Astrocyte (in vitro differentiated cells and primary cell): ENCODE data around the gene RITA1. TPM values are rescaled to one million over a fixed set of nuclear protein-coding genes. Genes with fewer than 3 reads are reported as not detected.

ENCODE experiments used
- DNase-seq: peaks from one replicate; pipeline ENCODE4 v3.0.0-alpha.2; 2010; ENCODE audit warnings: low read depth
- FAIRE-seq: peaks from 2 replicates; lab custom pipeline; 2011; peaks lifted over from hg19 to GRCh38; lab: Jason Lieb, UNC
- H2AFZ ChIP-seq: 2 replicates; pipeline ENCODE4 v1.6.0; 2012; ENCODE audit warnings: low read depth, low read length, inconsistent platforms
- H3K27ac ChIP-seq: 2 replicates; pipeline ENCODE4 v1.5.1; 2011; ENCODE audit warnings: low read depth, low read length, inconsistent platforms
- H3K27me3 ChIP-seq: 2 replicates; pipeline ENCODE4 v1.6.0; 2011; ENCODE audit warnings: low read length, inconsistent platforms; ENCODE audit not compliant: insufficient read depth
- H3K36me3 ChIP-seq: 2 replicates; pipeline ENCODE4 v1.5.1; 2011; ENCODE audit warnings: low read length, inconsistent platforms; ENCODE audit not compliant: insufficient read depth
- H3K4me1 ChIP-seq: 2 replicates; pipeline ENCODE4 v1.5.1; 2011; ENCODE audit warnings: low read length, inconsistent platforms; ENCODE audit not compliant: insufficient read depth
- H3K4me2 ChIP-seq: 2 replicates; pipeline ENCODE4 v1.6.0; 2012; ENCODE audit warnings: low read length, inconsistent platforms
- H3K4me3 ChIP-seq: 2 replicates; pipeline ENCODE4 v1.5.1; 2011; ENCODE audit warnings: low read depth, mild to moderate bottlenecking, low read length, inconsistent platforms; ENCODE audit not compliant: insufficient read depth
- H3K79me2 ChIP-seq: 2 replicates; pipeline ENCODE4 v1.6.0; 2012; ENCODE audit warnings: mild to moderate bottlenecking, low read length, inconsistent platforms; ENCODE audit not compliant: insufficient read depth
- H3K9ac ChIP-seq: 2 replicates; pipeline ENCODE4 v1.6.0; 2012; ENCODE audit warnings: mild to moderate bottlenecking, low read length, inconsistent platforms
- H3K9me3 ChIP-seq: 2 replicates; pipeline ENCODE4 v1.5.1; 2012; ENCODE audit warnings: low read depth, mild to moderate bottlenecking, low read length, inconsistent platforms; ENCODE audit not compliant: insufficient read depth
- H4K20me1 ChIP-seq: 2 replicates; pipeline ENCODE4 v1.6.0; 2012; ENCODE audit warnings: low read length, inconsistent platforms; ENCODE audit not compliant: insufficient read depth
- H3K27ac Mint-ChIP-seq: one replicate; pipeline ENCODE4 v1.8.0; 2021; ENCODE audit warnings: mild to moderate bottlenecking, mixed read lengths; ENCODE audit not compliant: unreplicated experiment
- H3K27me3 Mint-ChIP-seq: one replicate; pipeline ENCODE4 v1.8.0; 2021; ENCODE audit warnings: low read depth, mixed read lengths; ENCODE audit not compliant: unreplicated experiment
- H3K36me3 Mint-ChIP-seq: one replicate; pipeline ENCODE4 v1.8.0; 2021; ENCODE audit warnings: low read depth, mixed read lengths; ENCODE audit not compliant: unreplicated experiment
- H3K4me1 Mint-ChIP-seq: one replicate; pipeline ENCODE4 v1.8.0; 2021; ENCODE audit warnings: low read depth, mixed read lengths; ENCODE audit not compliant: unreplicated experiment
- H3K4me3 Mint-ChIP-seq: one replicate; pipeline ENCODE4 v1.8.0; 2021; ENCODE audit warnings: mild to moderate bottlenecking, moderate library complexity, mixed read lengths; ENCODE audit not compliant: unreplicated experiment
- H3K9me3 Mint-ChIP-seq: one replicate; pipeline ENCODE4 v1.8.0; 2021; ENCODE audit warnings: mild to moderate bottlenecking, mixed read lengths; ENCODE audit not compliant: unreplicated experiment
- EZH2 ChIP-seq: IDR thresholded peaks from 2 replicates; pipeline ENCODE4 v1.6.1; 2012; ENCODE audit warnings: mild to moderate bottlenecking, low read length, inconsistent platforms; ENCODE audit not compliant: insufficient read depth
- total RNA-seq: library from RNA; stranded (reverse); gene quantifications from 2 replicates; pipeline ENCODE4 v1.2.1, GENCODE V29; 2021
- TF ChIP-seq, protein P1 (sequence below): IDR thresholded peaks from 2 replicates; pipeline ENCODE4 v1.5.1; 2011; ENCODE audit warnings: low read depth, mild to moderate bottlenecking, inconsistent platforms, low read length, moderate library complexity; ENCODE audit not compliant: insufficient read depth

RITA1 gene
- total RNA-seq, 1 donor from 2014 or later, result 23.5 TPM

DNA sequence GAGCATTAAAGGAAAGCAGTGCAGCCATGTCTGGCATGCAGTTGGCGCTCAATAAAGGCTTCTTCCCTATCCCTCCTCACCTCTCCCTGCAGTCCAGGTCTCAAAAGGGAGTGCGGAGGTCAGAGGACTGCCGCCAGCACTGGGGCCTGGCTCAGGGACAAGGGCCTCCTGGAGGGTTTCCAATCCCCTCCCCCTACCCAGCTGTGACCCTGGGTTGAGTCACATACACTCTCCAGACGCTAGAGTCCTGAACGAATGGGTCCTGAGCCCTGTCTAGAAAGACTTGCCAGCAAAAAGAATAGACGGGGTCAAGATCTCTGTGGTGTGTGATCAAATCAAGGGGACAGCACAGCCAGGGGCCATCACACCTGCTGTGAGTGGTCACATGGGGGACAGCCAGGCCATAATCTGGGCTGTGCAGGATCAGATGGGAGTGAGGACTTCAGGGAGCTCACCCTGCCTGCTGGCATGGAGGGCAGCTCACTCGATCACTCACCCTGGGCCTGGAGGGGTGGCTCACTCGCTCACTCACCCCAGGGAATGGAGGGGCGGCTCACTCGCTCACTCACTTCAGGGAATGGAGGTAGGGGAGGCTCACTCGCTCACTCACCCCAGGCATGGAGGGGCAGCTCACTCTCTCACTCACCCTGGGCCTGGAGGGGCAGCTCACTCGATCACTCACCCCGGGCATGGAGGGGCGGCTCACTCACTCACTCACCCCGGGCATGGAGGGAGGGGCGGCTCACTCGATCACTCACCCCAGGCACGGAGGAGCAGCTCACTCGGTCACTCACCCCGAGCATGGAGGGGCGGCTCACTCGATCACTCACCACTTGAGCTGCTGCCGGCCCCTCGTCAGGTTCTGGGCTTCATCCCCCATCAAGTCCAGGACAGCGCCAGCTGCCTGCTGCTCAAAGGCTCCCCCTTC, 23.2 kb upstream of the RITA1 start:
- H3K79me2 ChIP-seq, result no peaks in the 10 kb centered on the region
- Mint-ChIP-seq H3K4me3 (no peak overlapping the region), H3K4me1 (peaks cover 18% of the 10 kb centered on the region), H3K36me3 (peaks cover 38% of the 10 kb centered on the region), H3K27me3 (no peaks in the 10 kb centered on the region), H3K9me3 (no peaks in the 10 kb centered on the region), H3K27ac (no peak overlapping the region)
- H3K4me2 ChIP-seq, result peak overlapping the region; percentile 31
- H4K20me1 ChIP-seq, result peaks cover 54% of the 10 kb centered on the region
- DNase-seq (peak; percentile 47), FAIRE-seq (no peak)
- no peak overlapping the region for H3K27ac ChIP-seq
- no peaks in the 10 kb centered on the region for H3K27me3 ChIP-seq
- H3K36me3 ChIP-seq, result peaks cover 20% of the 10 kb centered on the region
- H3K4me1 ChIP-seq, result peaks cover 13% of the 10 kb centered on the region
- H2AFZ ChIP-seq, result no peak overlapping the region
- H3K9ac ChIP-seq, result no peak overlapping the region
- no peak overlapping the region for H3K4me3 ChIP-seq
- H3K9me3 ChIP-seq, result no peaks in the 10 kb centered on the region
- TF ChIP-seq, protein P1, sequence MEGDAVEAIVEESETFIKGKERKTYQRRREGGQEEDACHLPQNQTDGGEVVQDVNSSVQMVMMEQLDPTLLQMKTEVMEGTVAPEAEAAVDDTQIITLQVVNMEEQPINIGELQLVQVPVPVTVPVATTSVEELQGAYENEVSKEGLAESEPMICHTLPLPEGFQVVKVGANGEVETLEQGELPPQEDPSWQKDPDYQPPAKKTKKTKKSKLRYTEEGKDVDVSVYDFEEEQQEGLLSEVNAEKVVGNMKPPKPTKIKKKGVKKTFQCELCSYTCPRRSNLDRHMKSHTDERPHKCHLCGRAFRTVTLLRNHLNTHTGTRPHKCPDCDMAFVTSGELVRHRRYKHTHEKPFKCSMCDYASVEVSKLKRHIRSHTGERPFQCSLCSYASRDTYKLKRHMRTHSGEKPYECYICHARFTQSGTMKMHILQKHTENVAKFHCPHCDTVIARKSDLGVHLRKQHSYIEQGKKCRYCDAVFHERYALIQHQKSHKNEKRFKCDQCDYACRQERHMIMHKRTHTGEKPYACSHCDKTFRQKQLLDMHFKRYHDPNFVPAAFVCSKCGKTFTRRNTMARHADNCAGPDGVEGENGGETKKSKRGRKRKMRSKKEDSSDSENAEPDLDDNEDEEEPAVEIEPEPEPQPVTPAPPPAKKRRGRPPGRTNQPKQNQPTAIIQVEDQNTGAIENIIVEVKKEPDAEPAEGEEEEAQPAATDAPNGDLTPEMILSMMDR, result no peak
- TF ChIP-seq EZH2, result no peak

DNA sequence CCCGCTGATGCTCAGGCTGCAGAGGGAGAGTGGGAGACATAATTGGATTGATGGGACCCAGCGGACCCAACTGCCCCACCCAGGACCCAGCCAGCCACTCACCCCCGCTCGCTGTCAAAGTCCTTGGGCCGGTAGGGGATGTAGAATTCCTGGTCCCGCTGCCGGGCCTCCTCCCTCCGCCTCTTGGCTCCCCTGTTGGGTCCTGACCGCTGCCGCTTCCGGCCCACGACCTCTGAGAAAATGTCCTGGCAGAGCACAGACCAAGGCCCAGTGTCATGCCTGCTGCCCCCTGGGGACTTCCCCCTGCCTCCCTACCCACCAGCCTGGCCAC, 22.5 kb upstream of the RITA1 start:
- FAIRE-seq (no peak), DNase-seq (no peak)
- H3K79me2 ChIP-seq, result no peaks in the 10 kb centered on the region
- H3K27ac Mint-ChIP-seq, result no peak overlapping the region
- TF ChIP-seq EZH2, result no peak
- TF ChIP-seq, protein P1, result no peak
- H3K27me3 ChIP-seq, result no peaks in the 10 kb centered on the region
- H3K9me3 ChIP-seq, result no peaks in the 10 kb centered on the region
- no peak overlapping the region for H2AFZ ChIP-seq
- H3K4me3 Mint-ChIP-seq, result no peak overlapping the region
- H3K4me1 Mint-ChIP-seq, result peaks cover 18% of the 10 kb centered on the region
- no peaks in the 10 kb centered on the region for H3K9me3 Mint-ChIP-seq
- H3K36me3 ChIP-seq, result peaks cover 15% of the 10 kb centered on the region
- no peak overlapping the region for H3K9ac ChIP-seq
- peaks cover 31% of the 10 kb centered on the region for H3K36me3 Mint-ChIP-seq
- no peak overlapping the region for H3K4me2 ChIP-seq
- peaks cover 13% of the 10 kb centered on the region for H3K4me1 ChIP-seq
- H3K4me3 ChIP-seq, result no peak overlapping the region
- H4K20me1 ChIP-seq, result peaks cover 54% of the 10 kb centered on the region
- H3K27me3 Mint-ChIP-seq, result no peaks in the 10 kb centered on the region
- H3K27ac ChIP-seq, result no peak overlapping the region

DNA sequence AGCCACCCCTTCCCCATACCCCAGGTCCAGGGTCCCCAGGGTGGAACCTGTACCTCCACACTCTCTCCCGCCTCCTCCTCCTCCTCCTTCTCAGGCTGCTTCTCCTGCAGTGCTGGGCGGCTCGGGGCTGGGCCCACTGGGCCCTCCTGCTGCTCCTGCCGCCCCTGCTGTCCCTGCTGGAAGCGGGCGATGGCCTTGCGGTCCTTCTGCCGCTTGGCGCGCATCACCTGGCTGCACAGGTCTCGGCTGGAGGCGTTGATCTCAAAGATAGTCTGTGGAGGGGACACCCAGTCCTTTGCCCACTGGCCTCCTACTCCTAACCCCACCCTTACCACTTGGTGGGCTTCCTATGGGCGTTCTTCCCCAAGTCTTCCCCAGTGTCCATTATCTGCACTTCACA, 21.5 kb upstream of the RITA1 start:
- Mint-ChIP-seq H3K9me3 (no peaks in the 10 kb centered on the region), H3K27me3 (no peaks in the 10 kb centered on the region), H3K4me1 (peaks cover 18% of the 10 kb centered on the region), H3K4me3 (no peak overlapping the region), H3K27ac (no peak overlapping the region), H3K36me3 (peaks cover 28% of the 10 kb centered on the region)
- H3K4me1 ChIP-seq, result peaks cover 13% of the 10 kb centered on the region
- H3K27me3 ChIP-seq, result no peaks in the 10 kb centered on the region
- H3K9ac ChIP-seq, result no peak overlapping the region
- peaks cover 14% of the 10 kb centered on the region for H3K36me3 ChIP-seq
- no peak overlapping the region for H3K4me2 ChIP-seq
- H2AFZ ChIP-seq, result no peak overlapping the region
- no peak for DNase-seq
- no peak for FAIRE-seq
- H3K27ac ChIP-seq, result no peak overlapping the region
- no peak overlapping the region for H3K4me3 ChIP-seq
- H4K20me1 ChIP-seq, result peaks cover 52% of the 10 kb centered on the region
- TF ChIP-seq, protein P1, result no peak
- no peak for TF ChIP-seq EZH2
- H3K9me3 ChIP-seq, result no peaks in the 10 kb centered on the region
- no peaks in the 10 kb centered on the region for H3K79me2 ChIP-seq
